B cell (primary cell): Measurements from ENCODE around the gene SRBD1. TPM values are rescaled to one million over a fixed set of nuclear protein-coding genes. Genes with fewer than 3 reads are reported as not detected.

Experiments
- ATAC-seq: fragments of 200-7000 bp; cut with Tn5 transposase; one replicate; pipeline ENCODE4 v1.10.0; 2021; ENCODE audit warnings: low read depth, mild to moderate bottlenecking, moderate number of reproducible peaks, moderate library complexity
- CTCF ChIA-PET: fragments of 350-600 bp; sonication (Branson Sonifier 250); formaldehyde crosslinking; loops from one replicate; lab custom pipeline; 2021; ENCODE audit warnings: antibody characterized with exemption, inconsistent platforms; lab: Charles Lee
- POLR2A ChIA-PET: fragments of 350-600 bp; sonication (Branson Sonifier 250); formaldehyde crosslinking; loops from one replicate; lab custom pipeline; 2021; ENCODE audit warnings: antibody characterized with exemption; lab: Charles Lee
- DNase-seq: peaks from one replicate; pipeline ENCODE4 v3.0.0; 2013
- H2AFZ ChIP-seq: 2 replicates; pipeline ENCODE4 v1.6.1; 2012; ENCODE audit warnings: mild to moderate bottlenecking, low read depth, low read length; ENCODE audit not compliant: insufficient read depth, poor library complexity, severe bottlenecking
- H3K27ac ChIP-seq, 2 donors: 1 replicate in 1 of 2; 2 replicates in 1 of 2; pipeline ENCODE4 v1.5.1; 2012 to 2013; ENCODE audit warnings: low read length in 2 of 2, mild to moderate bottlenecking in 2 of 2, moderate library complexity in 1 of 2
- H3K27me3 ChIP-seq, 4 experiments: fragments of 200-600 bp in 1 of 4; sonication (generic) in 1 of 4; replicated peaks in 1 of 4; 1 replicate in 2 of 4; 2 replicates in 2 of 4; pipeline versions ENCODE4 v1.6.1 to v1.7.0; 2013 to 2016; ENCODE audit warnings: low read length in 3 of 4, mild to moderate bottlenecking in 2 of 4, mixed read lengths in 1 of 4, moderate library complexity in 1 of 4; ENCODE audit not compliant: insufficient read depth in 4 of 4, control insufficient read depth in 3 of 4; ENCODE audit errors: control extremely low read depth in 1 of 4
- H3K36me3 ChIP-seq, 2 experiments: replicated peaks in 1 of 2; 1 replicate in 1 of 2; 2 replicates in 1 of 2; pipeline versions ENCODE4 v1.6.1 to v1.7.1; 2013; ENCODE audit warnings: low read length in 1 of 2; ENCODE audit not compliant: insufficient read depth in 2 of 2, control insufficient read depth in 1 of 2; ENCODE audit errors: control extremely low read depth in 1 of 2, extremely low read depth in 1 of 2
- H3K4me1 ChIP-seq, 2 donors: fragments of 200-600 bp in 1 of 2; sonication (generic) in 1 of 2; 1 replicate in 1 of 2; 2 replicates in 1 of 2; pipeline versions ENCODE4 v1.5.1 to v1.6.1; 2013 to 2017; ENCODE audit warnings: low read length in 2 of 2; ENCODE audit not compliant: control insufficient read depth in 2 of 2, insufficient read depth in 2 of 2
- H3K4me2 ChIP-seq: replicated peaks from 2 replicates; pipeline ENCODE3; 2012; ENCODE audit warnings: mild to moderate bottlenecking, low read depth, low read length; ENCODE audit not compliant: poor library complexity, severe bottlenecking
- H3K4me3 ChIP-seq, 5 experiments: fragments of 200-600 bp in 1 of 5; sonication (generic) in 1 of 5; 1 replicate in 3 of 5; 2 replicates in 2 of 5; pipeline versions ENCODE4 v1.5.1 to v1.7.0; 2011 to 2016; ENCODE audit warnings: low read length in 4 of 5, mild to moderate bottlenecking in 4 of 5, low read depth in 2 of 5, control low read depth in 1 of 5, moderate library complexity in 1 of 5; ENCODE audit not compliant: insufficient read depth in 1 of 5; ENCODE audit errors: control extremely low read depth in 1 of 5, extremely low read depth in 1 of 5
- H3K79me2 ChIP-seq: fragments of 200-600 bp; sonication (generic); one replicate; pipeline ENCODE4 v1.6.0; 2016; ENCODE audit warnings: low read length; ENCODE audit not compliant: control insufficient read depth, insufficient read depth
- H3K9ac ChIP-seq: fragments of 200-600 bp; sonication (generic); 2 replicates; pipeline ENCODE4 v1.6.1; 2017; ENCODE audit warnings: mild to moderate bottlenecking, low read length, moderate library complexity
- H3K9me3 ChIP-seq, 3 donors: one replicate each; pipeline versions ENCODE4 v1.6.1 to v1.7.1; 2013; ENCODE audit warnings: low read length in 2 of 3; ENCODE audit not compliant: control insufficient read depth in 2 of 3, insufficient read depth in 1 of 3; ENCODE audit errors: control extremely low read depth in 1 of 3
- H4K20me1 ChIP-seq: 2 replicates; pipeline ENCODE4 v1.6.0; 2012; ENCODE audit warnings: mild to moderate bottlenecking, low read length; ENCODE audit not compliant: insufficient read depth, control insufficient read depth, poor library complexity, severe bottlenecking
- H3K27ac Mint-ChIP-seq: one replicate; pipeline ENCODE4 v1.8.0; 2021; ENCODE audit warnings: mixed read lengths
- H3K27me3 Mint-ChIP-seq: one replicate; pipeline ENCODE4 v1.8.0; 2021; ENCODE audit warnings: mixed read lengths
- H3K4me1 Mint-ChIP-seq: one replicate; pipeline ENCODE4 v1.8.0; 2021; ENCODE audit warnings: mixed read lengths
- H3K4me3 Mint-ChIP-seq: one replicate; pipeline ENCODE4 v1.8.0; 2021; ENCODE audit warnings: mixed read lengths
- H3K9me3 Mint-ChIP-seq: one replicate; pipeline ENCODE4 v1.8.0; 2022; ENCODE audit warnings: mixed read lengths; ENCODE audit not compliant: insufficient read depth
- CTCF ChIP-seq: fragments of 200-600 bp; IDR thresholded peaks from one replicate; pipeline ENCODE4 v1.8.0; 2022; ENCODE audit warnings: antibody characterized with exemption, mild to moderate bottlenecking
- EZH2 ChIP-seq: IDR thresholded peaks from 2 replicates; pipeline ENCODE4 v1.6.1; 2012; ENCODE audit warnings: borderline replicate concordance, low read depth, mild to moderate bottlenecking, moderate library complexity, low read length; ENCODE audit not compliant: insufficient read depth, poor library complexity, severe bottlenecking
- WGBS: methylation state at CpG from one replicate; pipeline ENCODE4 v1.1.5; 2013; ENCODE audit warnings: missing lambda C conversion rate; ENCODE audit not compliant: insufficient coverage; 5-methylcytosine and 5-hydroxymethylcytosine counted together
- intact Hi-C: fragments of 100-400 bp; cut with micrococcal nuclease; formaldehyde crosslinking; loops from one replicate; pipeline ENCODE4 v1.10.0; 2022
- polyA plus RNA-seq: library from polyadenylated mRNA; depleted of rRNA; stranded (reverse); fragments of >200 nt; gene quantifications from 2 replicates; pipeline ENCODE4 v1.2.3, GENCODE V29; 2012
- total RNA-seq, 2 donors: library from RNA; stranded (reverse); fragments of 120-200 nt in 1 of 2; gene quantifications; 1 replicate in 1 of 2; 2 replicates in 1 of 2; pipeline versions ENCODE4 v1.2.3 to v1.2.4, GENCODE V29; 2013 to 2022

The SRBD1 gene
- total and polyA plus RNA-seq, 2 donors (not counting 1 experiment from before 2014, with no cell fraction given): 6.2 to 27.1 TPM

- H3K27me3 Mint-ChIP-seq: no peaks in the 10 kb centered on the region
- Histone ChIP-seq H3K4me1 (peaks cover 24 to 38% of the 10 kb centered on the region in 2 donors), H3K9ac (no peak overlapping the region), H3K27me3 (no peaks in the 10 kb centered on the region), H3K36me3 (no peaks in the 10 kb centered on the region), H3K79me2 (peaks cover 82% of the 10 kb centered on the region), H2AFZ (no peak overlapping the region), H3K9me3 (no peaks in the 10 kb centered on the region), H4K20me1 (peaks cover 47% of the 10 kb centered on the region), H3K4me2 (peak overlapping the region; percentile 76), H3K4me3 (no peak overlapping the region), H3K27ac (no peak overlapping the region)
- H3K27ac Mint-ChIP-seq: peak overlapping the region; percentile 28
- no peak for DNase-seq
- TF ChIP-seq EZH2 (no peak), CTCF (no peak)
- peak overlapping the region; percentile 96 for H3K4me3 Mint-ChIP-seq
- intact Hi-C loops: loop anchor here (5.0 kb wide), 2 partner anchors 178 to 233 kb away; no protein-coding TSS in a partner anchor
- POLR2A ChIA-PET: interaction anchor here (5.1 kb wide), 1 partner anchor 75 kb away, joined by 89 read pairs; no protein-coding TSS in a partner anchor
- no peaks in the 10 kb centered on the region for H3K9me3 Mint-ChIP-seq
- 95% methylated on average over 2 of the region's 3 CpGs for WGBS
- ATAC-seq: no peak
- peaks cover 59% of the 10 kb centered on the region for H3K4me1 Mint-ChIP-seq
- CTCF ChIA-PET: interaction anchor here (0.8 to 2.9 kb wide), 4 partner anchors 10 to 124 kb away, joined by 3 to 11 read pairs (median 6); no protein-coding TSS in a partner anchor
Observed at GRCh38 chr2:45654250-45654649, 43.2 kb upstream of the SRBD1 start.

DNA sequence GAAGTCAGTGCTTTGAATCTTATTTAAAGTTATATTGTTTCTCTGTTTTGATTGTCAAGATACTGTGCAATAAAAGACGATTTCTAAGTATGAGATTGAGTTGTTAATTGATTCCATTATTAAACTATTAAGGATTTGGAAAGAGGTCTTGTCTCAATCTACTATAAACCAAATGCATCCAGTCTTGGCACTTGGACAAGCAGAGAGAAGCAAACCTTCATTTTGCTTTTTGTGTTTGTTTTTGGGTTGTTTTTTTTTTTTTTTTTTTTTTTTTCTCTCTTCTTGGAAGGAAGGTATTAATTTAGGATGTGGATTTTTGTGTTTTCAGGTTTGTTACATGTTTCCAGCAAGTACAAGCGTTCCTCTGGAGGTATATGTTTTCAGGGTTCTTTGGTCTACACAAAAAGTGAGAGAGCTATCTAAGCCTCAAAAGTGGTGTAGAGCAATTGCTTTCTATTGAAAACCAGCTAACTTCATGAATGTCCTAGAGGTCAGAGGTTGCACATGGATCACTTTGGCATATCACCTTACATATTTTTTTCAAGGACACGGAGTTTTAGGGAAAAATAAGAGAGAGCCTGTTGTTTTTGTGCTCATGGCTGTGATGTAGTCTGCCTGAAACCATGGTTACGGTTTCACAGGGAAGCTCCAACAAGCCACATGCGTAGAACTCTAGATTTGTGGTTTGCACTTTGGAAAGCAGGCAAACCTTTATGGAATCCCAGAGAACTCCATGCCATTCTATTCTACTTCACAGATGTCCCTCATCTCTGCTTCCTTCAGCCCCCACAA, 42.3 kb upstream of the SRBD1 start:
- TF ChIP-seq CTCF (no peak), EZH2 (no peak)
- Histone ChIP-seq H3K9me3 (no peaks in the 10 kb centered on the region), H3K36me3 (no peaks in the 10 kb centered on the region), H3K79me2 (peaks cover 73% of the 10 kb centered on the region), H2AFZ (peak overlapping the region; percentile 53), H4K20me1 (peaks cover 40% of the 10 kb centered on the region), H3K4me3 (peak overlapping the region; percentile 70 to 91 (median 86)), H3K9ac (peak overlapping the region; percentile 90), H3K4me2 (peak overlapping the region; percentile 76), H3K4me1 (peaks cover 25 to 46% of the 10 kb centered on the region in 2 donors), H3K27me3 (no peaks in the 10 kb centered on the region), H3K27ac (no peak overlapping the region)
- ChIA-PET CTCF (interaction anchor here (0.8 to 5.2 kb wide), 10 partner anchors 9 to 283 kb away, joined by 3 to 86 read pairs (median 3); no protein-coding TSS in a partner anchor), POLR2A (interaction anchor here (0.7 to 5.1 kb wide), 6 partner anchors 71 to 181 kb away, joined by 3 to 89 read pairs (median 4); no protein-coding TSS in a partner anchor)
- peak overlapping the region; percentile 86 for H3K27ac Mint-ChIP-seq
- 60% methylated on average over 1 of the region's 5 CpGs for WGBS
- H3K27me3 Mint-ChIP-seq: no peaks in the 10 kb centered on the region
- DNase-seq (no peak), ATAC-seq (no peak)
- no peaks in the 10 kb centered on the region for H3K9me3 Mint-ChIP-seq
- H3K4me3 Mint-ChIP-seq: peak overlapping the region; percentile 96
- H3K4me1 Mint-ChIP-seq: peaks cover 56% of the 10 kb centered on the region
- intact Hi-C loops: loop anchor here (2.0 to 5.0 kb wide), 3 partner anchors 41 to 234 kb away; no protein-coding TSS in a partner anchor
